DMS114 treated with DMSO at 0.1 percent for 48 hours (cell line): ENCODE data around the gene FGF6.
"Not testable (repeated sequence)": the region's sequence is repeated elsewhere in the genome, so short reads cannot be mapped to it uniquely, and the experiment has no call there.

Experiments
- DNase-seq: peaks from one replicate; lab custom pipeline; 2025; ENCODE audit not compliant: unreplicated experiment; lab: John Stamatoyannopoulos, UW

Gene FGF6

DNA sequence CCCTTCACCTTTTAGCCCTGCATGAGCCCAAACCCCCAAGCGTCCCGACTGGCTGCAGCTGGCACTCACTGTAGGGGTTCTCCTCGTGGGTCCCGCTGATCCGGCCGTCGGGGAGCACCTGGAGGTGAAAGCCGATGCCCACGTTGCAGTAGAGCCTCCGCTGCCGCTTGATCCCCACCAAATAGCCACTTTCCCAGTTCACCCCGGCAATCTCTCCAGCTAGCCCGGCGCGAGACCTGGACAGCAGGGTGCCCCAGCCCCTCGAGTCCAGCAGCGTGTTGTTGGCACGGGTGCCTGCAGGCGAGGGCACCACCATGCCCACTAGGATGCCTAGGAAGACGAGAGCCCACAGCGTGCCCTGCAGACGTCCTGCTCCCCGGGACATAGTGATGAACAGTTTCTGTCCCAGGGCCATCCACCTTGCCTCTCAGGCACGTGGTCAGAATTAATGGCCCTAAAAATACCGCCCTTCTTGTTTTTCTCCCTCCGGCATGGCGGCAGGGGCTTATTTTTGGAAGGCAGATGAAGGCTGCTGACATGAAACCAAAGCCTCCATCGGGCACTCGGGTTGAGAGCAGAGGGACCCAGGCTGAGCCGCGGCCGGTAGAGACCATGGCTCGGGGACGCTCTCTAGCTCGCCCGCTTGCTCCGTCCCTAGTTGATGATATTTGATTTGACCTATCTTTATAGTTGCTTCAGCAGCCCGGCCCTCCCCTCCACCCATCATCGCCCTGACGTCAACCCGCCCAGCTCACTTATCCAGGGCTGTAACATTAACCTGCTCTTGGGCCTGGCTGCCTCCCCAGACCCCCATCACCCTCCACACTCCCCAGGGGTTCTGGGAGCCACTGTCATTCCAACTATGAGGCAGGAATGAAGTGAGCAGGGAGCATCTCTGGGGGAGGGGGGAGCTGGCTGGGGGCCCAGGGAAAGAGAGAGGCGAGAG lies at the start of gene FGF6:
Gene FGF6, minus strand, starts transcription at position 660 of the 946 bp plus-strand sequence. Its CDS starts 245 bp downstream, at position 415.
- DNase-seq, result no peak

DNA sequence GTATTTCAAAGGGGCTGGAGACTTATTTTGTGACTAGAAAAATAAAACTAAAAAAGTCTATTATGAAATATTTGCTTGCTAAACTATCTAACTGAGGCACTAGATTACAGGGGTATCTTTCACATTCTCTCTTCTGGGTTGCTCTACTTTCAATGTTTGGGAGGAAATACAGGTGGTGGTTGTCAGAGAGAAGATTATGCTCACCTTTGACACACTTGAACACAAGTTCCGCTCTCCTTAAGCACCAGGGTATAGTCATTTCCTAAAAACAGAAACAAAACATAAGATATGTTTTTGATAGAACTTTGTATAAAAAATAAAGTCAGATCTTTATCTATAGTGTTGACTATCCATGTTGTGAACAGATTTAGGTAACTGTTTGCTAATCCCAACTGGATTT lies 45.4 kb upstream of the FGF6 start:
- DNase-seq, result no peak

DNA sequence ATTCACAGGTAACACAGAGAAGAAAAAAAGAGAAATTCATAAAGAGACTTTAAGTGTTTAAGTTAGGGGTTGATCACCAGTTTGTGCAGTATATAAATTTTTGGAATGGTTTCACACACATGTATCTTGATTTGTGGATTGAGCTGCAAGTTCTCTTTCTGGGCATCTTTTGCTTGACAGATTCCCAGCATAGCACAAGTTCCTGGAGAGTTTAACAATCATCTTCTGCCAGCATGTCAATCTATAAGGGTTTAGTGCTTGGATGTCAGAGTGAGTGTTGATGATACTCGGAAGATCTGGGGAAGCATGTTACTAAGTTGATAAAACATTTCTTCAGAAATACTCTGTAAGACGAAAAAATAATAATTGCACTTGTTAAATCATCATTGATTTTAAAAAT lies 43.9 kb upstream of the FGF6 start:
- DNase-seq, result no peak

GRCh38 chr12:4486980-4487379 lies 41.4 kb upstream of the FGF6 start:
- no peak for DNase-seq

GRCh38 chr12:4486049-4486699 lies 40.6 kb upstream of the FGF6 start:
- DNase-seq, result no peak

GRCh38 chr12:4483885-4484823 lies 38.5 kb upstream of the FGF6 start:
- no peak for DNase-seq

GRCh38 chr12:4482936-4483335 lies 37.3 kb upstream of the FGF6 start:
- no peak for DNase-seq

GRCh38 chr12:4478933-4479332 lies 33.3 kb upstream of the FGF6 start:
- DNase-seq, result no peak

GRCh38 chr12:4477129-4477528 lies 31.5 kb upstream of the FGF6 start:
- no peak for DNase-seq

DNA sequence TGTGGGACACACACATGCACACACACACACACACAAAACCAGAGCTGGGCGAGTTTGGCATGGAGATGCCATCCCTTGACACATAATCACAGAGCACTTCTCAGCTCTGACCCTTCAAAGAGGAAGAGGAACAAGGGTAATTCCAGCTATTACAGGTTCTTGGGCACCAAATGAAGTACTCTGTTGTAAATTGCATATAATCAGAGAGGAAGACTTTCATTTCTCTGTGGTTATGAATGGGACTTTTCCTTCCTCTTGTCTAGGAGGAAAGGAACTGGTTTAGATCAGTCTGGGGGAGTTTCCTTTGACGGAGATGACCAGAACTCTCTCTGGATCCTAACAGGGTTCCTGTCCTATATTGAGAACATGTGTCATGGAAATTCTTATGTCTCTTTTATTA lies 26.4 kb upstream of the FGF6 start:
- DNase-seq, result no peak

GRCh38 chr12:4471256-4471655 lies 25.6 kb upstream of the FGF6 start:
- no peak for DNase-seq

DNA sequence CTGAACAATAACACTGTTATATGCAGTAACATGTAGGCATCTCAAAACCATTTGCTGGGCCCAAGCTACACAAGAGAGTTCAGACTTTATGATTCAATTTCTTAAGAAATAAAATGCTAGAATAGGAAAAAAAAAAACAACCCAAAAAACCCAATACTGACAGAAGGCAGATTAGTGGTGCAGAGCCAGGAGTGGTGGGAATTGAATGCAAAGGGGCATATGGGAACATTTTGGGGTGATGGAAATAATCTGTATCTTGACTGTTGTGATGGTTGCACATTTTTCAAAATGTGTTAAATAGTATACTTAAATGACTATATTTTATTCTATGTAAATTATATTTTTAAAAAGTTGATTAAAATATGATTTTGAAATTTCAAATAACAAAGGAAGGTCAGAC lies 23.4 kb upstream of the FGF6 start:
- DNase-seq, result no peak

- no peak for DNase-seq
Observed at GRCh38 chr12:4460761-4461160, 15.1 kb upstream of the FGF6 start.

DNA sequence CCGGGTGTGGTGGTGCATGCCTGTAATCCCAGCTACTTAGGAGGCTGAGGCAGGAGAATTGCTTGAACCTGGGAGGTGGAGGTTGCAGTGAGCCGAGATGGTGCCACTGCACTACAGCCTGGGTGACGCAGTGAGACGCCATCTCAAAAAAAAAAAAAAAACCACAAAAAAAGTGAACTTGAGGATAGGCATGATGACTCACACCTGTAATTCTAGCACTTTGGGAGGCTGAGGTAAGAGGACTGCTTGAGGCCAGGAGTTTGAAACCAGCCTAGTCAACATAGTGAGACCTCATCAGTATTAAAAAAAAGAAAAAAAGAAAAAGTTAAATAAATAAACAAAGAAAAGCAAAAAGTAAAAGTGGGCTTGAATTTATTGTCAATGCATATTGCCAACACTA lies 10.2 kb upstream of the FGF6 start:
- not testable (repeated sequence) for DNase-seq

DNA sequence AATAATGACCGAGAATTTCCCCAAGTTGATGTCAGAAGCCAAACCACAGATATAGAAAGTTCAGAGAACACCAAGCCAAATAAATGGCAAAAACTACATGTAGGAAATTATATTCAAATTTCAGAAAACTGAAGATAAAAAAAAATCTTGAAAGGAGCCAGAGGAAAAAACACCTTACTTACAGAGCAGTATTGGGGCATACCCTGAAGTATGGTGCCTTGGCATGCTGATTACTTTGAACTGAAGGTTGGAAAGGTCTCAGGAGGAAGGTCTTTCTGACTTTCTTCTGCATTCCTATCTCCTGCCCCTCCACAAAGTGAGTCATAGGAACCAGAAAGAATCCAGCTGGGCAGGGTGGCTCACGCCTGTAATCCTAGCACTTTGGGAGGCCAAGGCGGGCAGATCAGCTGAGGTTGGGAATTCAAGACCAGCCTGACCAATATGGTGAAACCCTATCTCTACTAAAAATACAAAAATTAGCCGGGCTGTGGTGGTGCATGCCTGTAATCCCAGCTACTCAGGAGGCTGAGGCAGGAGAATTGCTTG lies 8.8 kb upstream of the FGF6 start:
- DNase-seq, result no peak

- DNase-seq, result no peak
Observed at GRCh38 chr12:4451694-4452093, 6.1 kb upstream of the FGF6 start.

DNA sequence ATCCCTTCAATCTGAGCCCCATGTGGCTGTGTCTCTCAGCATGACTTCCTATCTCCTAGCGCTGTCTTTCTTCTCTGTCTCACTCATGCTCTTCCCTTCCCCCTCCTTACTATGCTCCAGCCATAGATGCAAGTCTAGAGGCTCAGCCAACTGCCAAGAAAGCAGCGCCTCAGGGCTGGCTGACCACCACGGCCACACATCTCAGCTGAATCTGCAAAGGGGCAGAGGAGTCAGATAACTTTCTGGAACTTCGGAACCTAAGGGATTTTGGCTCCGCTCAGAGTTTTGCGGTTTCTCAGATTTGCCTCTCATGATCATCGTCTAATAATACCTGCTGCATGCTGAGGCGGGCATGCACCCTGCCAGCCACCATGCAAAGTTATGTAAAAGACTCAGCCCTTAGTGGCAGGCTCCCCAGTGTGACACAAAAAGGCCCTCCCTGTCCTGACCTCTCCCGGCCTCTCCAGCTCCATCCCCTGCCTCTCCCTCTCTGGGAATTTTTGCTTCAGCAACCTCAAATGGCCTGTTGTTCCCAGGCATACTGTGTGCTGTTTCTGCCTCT lies 5.0 kb upstream of the FGF6 start:
- no peak for DNase-seq

- no peak for DNase-seq
Observed at GRCh38 chr12:4449851-4450221, 4.2 kb upstream of the FGF6 start.

- no peak for DNase-seq
Observed at GRCh38 chr12:4448943-4449850, 3.6 kb upstream of the FGF6 start.
